Measurements from ENCODE around the gene ZNFX1.
"Not testable (repeated sequence)": the region's sequence is repeated elsewhere in the genome, so short reads cannot be mapped to it uniquely, and the experiment has no call there.

Gene ZNFX1

GRCh38 chr20:49278036-49278817, at the start of gene ZNFX1:
Gene ZNFX1 (minus strand): TSS chr20:49278057. CDS start chr20:49275839, 2,218 bp downstream.
- DNase-seq, result peak; percentile 98 to 100

- DNase-seq, result no peak
These were observed 48.2 kb upstream of the ZNFX1 start for GRCh38 chr20:49326026-49326425.

DNA sequence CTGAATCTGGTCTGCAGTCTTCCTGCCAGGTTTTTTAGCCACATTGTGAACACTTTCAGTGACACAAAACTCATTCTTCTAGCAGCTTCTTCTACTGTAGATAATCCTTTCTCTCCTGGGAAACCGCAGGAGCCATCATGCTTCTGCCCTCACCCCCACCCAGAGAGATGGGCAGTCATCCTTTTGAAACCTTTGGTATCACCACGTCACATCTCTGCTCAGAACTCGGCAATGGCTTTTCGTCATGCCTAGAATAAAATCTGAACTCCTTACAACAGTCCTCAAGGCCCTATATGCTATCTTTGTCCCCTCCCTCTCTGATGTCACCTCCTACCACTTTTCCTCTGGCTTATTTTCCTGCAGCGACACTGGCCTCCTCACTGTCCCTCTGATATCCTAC, 46.4 kb upstream of the ZNFX1 start:
- no peak for DNase-seq

DNA sequence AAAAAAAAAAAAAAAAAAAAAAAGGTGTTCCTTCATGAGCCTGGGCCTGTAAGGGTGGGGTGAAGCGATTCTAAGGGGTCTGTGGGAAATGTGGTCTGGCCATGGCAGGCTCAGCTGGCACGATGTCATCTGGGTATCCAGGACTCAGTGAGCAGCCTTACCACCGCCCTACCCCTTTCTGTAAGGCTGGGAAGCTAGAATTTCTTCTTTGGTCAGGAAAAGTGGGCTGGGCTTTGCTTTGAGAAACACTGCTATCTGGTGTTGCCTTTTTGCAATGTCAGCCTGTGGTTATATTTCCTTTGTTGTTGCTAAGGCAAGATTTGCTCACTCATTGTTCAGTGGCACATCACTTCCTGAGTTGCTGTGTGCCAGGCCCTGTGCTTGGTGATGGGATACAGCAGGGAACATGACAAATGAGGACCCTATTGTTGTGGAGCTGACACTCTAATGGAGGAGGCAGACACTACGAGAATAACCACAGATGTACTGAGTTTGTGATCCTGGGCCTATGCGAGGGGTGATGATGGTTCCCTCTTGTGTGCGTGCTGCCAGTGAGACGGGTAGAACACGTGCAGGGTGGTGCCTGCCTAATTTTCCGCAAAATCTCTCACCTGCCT, 45.9 kb upstream of the ZNFX1 start:
- DNase-seq, result peak; percentile 69 to 70

GRCh38 chr20:49320460-49320859, 42.6 kb upstream of the ZNFX1 start:
- peak; percentile 16 to 22 for DNase-seq

GRCh38 chr20:49319208-49319809, 41.5 kb upstream of the ZNFX1 start:
- DNase-seq, result no peak

- DNase-seq, result no peak
These were observed 40.8 kb upstream of the ZNFX1 start for GRCh38 chr20:49318430-49319207.

- DNase-seq, result no peak
These were observed 40.2 kb upstream of the ZNFX1 start for GRCh38 chr20:49318091-49318429.

DNA sequence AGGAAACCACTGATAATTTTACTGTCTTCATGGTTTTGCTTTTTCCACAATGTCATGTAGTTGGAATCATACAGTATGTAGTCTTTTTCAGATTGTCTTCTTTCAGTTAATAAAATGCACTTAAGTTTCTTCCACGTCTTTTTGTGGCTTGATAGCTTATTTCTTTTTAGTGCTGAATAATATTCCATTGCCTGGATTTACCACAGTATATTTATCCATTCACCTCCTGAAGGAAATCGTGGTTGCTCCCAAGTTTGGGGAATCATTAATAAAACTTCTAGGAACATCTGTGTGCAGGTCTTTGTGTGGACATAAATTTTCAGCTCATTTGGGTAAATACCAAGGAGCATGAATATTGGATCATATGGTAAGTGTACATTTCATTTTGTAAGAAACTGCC, 38.8 kb upstream of the ZNFX1 start:
- no peak for DNase-seq

GRCh38 chr20:49315580-49315979, 37.7 kb upstream of the ZNFX1 start:
- DNase-seq, result no peak

DNA sequence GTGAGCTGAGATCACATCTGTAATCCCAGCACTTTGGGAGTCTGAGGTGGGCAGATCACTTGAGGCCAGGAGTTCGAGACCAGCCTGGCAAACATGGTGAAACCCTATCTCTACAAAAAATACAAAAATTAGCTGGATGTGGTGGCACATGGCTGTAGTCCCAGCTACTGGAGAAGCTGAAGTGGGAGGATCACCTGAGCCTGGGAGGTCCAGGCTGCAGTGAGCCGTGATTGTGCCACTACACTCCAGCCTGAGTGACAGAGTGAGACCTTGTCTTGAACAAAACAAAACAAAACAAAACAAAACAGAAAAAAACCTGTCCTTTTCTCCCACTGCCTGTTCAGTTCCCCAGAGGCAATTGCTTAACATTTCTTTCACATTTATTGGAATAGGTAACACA, 36.2 kb upstream of the ZNFX1 start:
- not testable (repeated sequence) for DNase-seq

- no peak for DNase-seq
These were observed 35.4 kb upstream of the ZNFX1 start for GRCh38 chr20:49313283-49313682.

GRCh38 chr20:49312661-49313060, 34.8 kb upstream of the ZNFX1 start:
- no peak for DNase-seq

DNA sequence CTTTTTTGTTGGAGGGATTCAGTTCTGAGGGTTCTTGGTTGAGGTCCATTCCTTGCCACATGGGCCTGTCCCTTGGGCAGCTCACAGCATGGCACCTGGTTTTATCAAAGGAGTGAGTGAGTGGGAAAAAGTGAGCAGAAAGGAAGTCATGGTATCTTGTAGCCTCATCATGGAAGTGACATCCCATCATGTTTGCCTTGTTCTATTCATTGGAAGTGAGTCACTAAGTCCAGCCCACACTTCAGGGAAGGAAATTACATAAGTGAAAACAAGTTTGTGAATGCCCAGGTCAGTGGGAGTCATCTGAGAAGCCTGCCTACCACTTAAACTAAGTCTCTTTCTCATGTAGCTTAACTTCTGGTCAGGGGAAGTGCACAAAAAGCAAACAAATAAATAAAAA, 32.8 kb upstream of the ZNFX1 start:
- DNase-seq, result peak; percentile 55 to 84

GRCh38 chr20:49308875-49309274, 31.0 kb upstream of the ZNFX1 start:
- no peak for DNase-seq

- peak in 1 of 2 donors; percentile 18 for DNase-seq
These were observed 29.2 kb upstream of the ZNFX1 start for GRCh38 chr20:49306903-49307620.

DNA sequence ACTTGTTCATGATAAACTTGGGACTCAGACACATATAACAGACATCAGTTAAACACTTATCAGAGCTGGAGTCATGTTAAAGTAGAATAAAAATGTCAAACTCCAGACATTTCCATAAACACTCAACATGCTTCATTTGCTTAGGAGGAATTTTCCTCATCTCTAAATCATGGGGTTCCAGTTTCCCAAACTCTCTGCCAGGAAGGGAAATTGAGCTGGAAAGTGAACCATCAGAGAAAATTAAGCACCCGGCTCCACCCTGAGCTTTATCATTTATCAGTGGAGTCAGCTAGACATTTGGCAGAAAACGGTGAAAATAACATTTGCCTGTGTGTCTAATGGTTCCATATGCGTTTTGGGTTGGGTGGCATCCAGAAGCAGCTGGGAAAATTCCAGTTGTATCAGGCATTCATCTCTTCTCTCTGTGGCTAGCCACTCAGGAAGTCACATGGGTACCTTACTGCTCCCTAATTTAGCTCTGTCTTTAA, 25.3 kb upstream of the ZNFX1 start:
- no peak for DNase-seq

DNA sequence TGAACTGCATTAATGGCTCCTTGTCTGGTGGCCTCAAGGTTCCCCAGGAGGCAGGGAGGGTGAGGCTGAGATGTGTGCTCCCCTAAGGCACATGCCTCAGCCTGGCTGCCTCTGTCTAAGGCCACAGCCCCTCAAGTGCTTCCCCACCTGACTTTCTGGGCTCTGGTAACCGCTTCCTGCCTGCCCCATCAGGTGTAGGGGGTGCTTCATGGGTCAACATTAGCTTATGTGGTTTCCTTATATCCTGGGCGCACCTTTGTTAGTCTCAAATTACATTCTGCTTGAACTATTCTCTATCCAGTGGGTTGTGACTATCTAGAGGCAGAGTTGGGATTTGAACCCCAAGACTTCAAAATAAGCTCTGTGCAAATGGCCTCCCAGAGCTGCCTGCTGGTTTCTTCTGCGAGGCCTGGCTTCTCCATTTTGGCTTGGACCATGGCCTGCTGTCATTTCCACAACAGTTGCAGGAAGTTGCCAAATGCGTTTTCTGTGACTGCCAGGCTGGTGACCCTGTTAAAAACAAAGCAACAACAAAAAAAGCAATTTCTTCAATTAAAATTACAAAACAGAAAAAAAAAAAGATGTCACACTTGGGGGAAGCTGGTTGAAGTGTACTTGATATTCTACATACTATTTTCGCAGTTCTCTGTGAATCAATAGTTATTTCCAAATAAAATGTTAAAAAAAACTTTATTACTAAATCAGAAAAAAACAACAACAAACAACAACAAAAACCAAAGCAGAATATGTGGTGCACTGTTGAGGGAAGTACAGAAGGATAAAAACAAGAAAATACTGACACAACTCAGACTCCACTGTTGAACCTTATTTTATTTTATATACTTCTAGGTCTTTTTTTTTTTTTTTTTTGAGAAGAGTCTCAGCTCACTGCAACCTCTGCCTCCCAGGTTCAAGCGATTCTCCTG, 20.0 kb upstream of the ZNFX1 start:
- peak; percentile 75 to 79 for DNase-seq

- DNase-seq, result not testable (repeated sequence)
These were observed 16.3 kb upstream of the ZNFX1 start for GRCh38 chr20:49294002-49294654.

GRCh38 chr20:49293122-49293521, 15.3 kb upstream of the ZNFX1 start:
- DNase-seq, result no peak

DNA sequence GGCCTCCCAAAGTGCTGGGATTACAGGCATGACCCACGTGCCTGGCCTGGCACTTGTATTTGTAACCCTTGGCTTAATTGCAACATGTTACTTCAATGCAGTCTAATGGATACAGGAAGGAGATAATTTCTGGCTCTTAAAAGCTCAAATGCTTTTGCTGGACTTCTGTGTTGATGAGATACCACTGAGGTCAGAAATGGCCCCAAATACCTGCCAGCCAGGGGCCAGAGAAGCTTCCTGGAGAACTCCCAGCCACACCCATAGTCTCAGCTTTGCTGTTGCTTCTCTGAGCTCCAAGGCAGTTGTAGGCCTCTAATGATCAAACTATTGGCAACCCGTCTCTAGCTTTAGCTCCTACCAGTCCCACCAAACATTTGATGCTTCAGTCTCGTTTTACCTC, 14.2 kb upstream of the ZNFX1 start:
- no peak for DNase-seq
